A673 (cell line): Measurements from ENCODE around the gene C13orf46. TPM values are rescaled to one million over a fixed set of nuclear protein-coding genes. Genes with fewer than 3 reads are reported as not detected.

Experiments
- BruUV-seq: library from RNA; stranded (reverse); fragments of 400-500 nt; replicated peaks from 2 replicates; lab custom pipeline; 2021; lab: Mats Ljungman, UMichigan
- CTCF ChIA-PET: fragments of 300-600 bp; sonication (Branson Sonifier 250); formaldehyde crosslinking; loops from one replicate; lab custom pipeline; 2022; ENCODE audit warnings: antibody characterized with exemption; lab: Charles Lee
- POLR2A ChIA-PET: fragments of 300-600 bp; sonication (Branson Sonifier 250); formaldehyde crosslinking; loops from one replicate; lab custom pipeline; 2022; ENCODE audit warnings: antibody characterized with exemption; ENCODE audit not compliant: low non-redundant PET; lab: Charles Lee
- DNase-seq: peaks from one replicate; pipeline ENCODE4 v3.0.0-alpha.2; 2015; ENCODE audit warnings: low spot score
- H3K27ac ChIP-seq: fragments of 200-600 bp; sonication (generic); 2 replicates; pipeline ENCODE4 v1.5.1; 2016; ENCODE audit warnings: mixed run types, low read depth, mild to moderate bottlenecking, mixed read lengths, antibody characterized with exemption, low read length; ENCODE audit not compliant: poor library complexity, severe bottlenecking
- H3K27me3 ChIP-seq: fragments of 200-600 bp; sonication (generic); replicated peaks from 2 replicates; pipeline ENCODE4 v1.6.1; 2017; ENCODE audit warnings: mixed run types, low read depth, mild to moderate bottlenecking, mixed read lengths, antibody characterized with exemption, low read length; ENCODE audit not compliant: insufficient read depth, poor library complexity
- H3K36me3 ChIP-seq: fragments of 200-600 bp; sonication (generic); 2 replicates; pipeline ENCODE4 v1.6.1; 2016; ENCODE audit warnings: mixed run types, mild to moderate bottlenecking, mixed read lengths, antibody characterized with exemption, low read length; ENCODE audit not compliant: insufficient read depth, poor library complexity, severe bottlenecking
- H3K4me1 ChIP-seq: fragments of 200-600 bp; sonication (generic); 2 replicates; pipeline ENCODE4 v1.6.1; 2017; ENCODE audit warnings: mixed run types, mild to moderate bottlenecking, mixed read lengths, antibody characterized with exemption, low read length; ENCODE audit not compliant: insufficient read depth, poor library complexity, severe bottlenecking
- H3K4me3 ChIP-seq: fragments of 200-600 bp; sonication (generic); 2 replicates; pipeline ENCODE4 v1.5.1; 2016; ENCODE audit warnings: low read depth, mixed run types, mild to moderate bottlenecking, mixed read lengths, low read length; ENCODE audit not compliant: poor library complexity, severe bottlenecking
- H3K9me3 ChIP-seq: fragments of 200-600 bp; sonication (generic); 2 replicates; pipeline ENCODE4 v1.6.1; 2016; ENCODE audit warnings: mixed run types, low read depth, mild to moderate bottlenecking, mixed read lengths, antibody characterized with exemption, low read length; ENCODE audit not compliant: poor library complexity, severe bottlenecking
- EZH2 ChIP-seq: fragments of 200-600 bp; sonication (generic); IDR thresholded peaks from 2 replicates; pipeline ENCODE4 v1.6.1; 2017; ENCODE audit warnings: borderline replicate concordance, low read depth, mild to moderate bottlenecking, mixed read lengths, antibody characterized with exemption, low read length; ENCODE audit not compliant: poor library complexity, severe bottlenecking
- intact Hi-C: fragments of 100-400 bp; cut with micrococcal nuclease; formaldehyde crosslinking; loops from one replicate; pipeline ENCODE4 v1.10.0; 2022; ENCODE audit not compliant: unreplicated experiment
- total RNA-seq: library from RNA; stranded (reverse); gene quantifications from 2 replicates; pipeline ENCODE4 v1.2.3, GENCODE V29; 2021
- TF ChIP-seq, protein P1 (sequence below): fragments of 300-800, 200-600 bp; sonication (generic); conservative IDR thresholded peaks from 2 replicates; pipeline ENCODE4 v1.5.1; 2017; ENCODE audit warnings: low read depth, mild to moderate bottlenecking, antibody characterized with exemption, low read length, moderate library complexity, mixed read lengths

The C13orf46 gene
- total RNA-seq, 1 experiment from 2014 or later: 3.6 TPM

DNA sequence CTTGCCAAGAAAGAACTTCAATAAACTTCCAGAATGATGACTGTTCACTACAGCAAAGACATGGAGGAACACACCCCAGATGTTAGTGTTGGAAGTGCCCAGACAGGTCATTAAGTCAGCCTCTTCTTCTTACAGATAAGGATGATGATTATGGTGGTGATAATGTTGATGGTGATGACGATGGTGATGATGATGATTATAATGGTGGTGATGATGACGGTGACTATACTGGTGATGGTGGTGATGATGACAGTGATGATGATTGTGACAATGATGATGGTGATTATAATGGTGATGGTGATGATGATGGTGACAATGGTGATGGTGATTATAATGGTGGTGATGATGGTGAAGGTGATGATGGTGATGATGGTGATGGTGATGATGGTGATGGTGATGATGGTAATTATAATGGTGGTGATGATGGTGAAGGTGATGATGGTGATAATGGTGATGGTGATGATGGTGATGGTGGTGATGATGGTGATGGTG lies 8.4 kb downstream of the C13orf46 start:
- Histone ChIP-seq H3K27me3 (no peaks in the 10 kb centered on the region), H3K27ac (no peak overlapping the region), H3K36me3 (no peaks in the 10 kb centered on the region), H3K4me1 (no peaks in the 10 kb centered on the region), H3K4me3 (no peak overlapping the region), H3K9me3 (peaks cover 4% of the 10 kb centered on the region)
- intact Hi-C loops: no loop called here
- no peak for DNase-seq
- no peak for TF ChIP-seq EZH2
- TF ChIP-seq, protein P1, sequence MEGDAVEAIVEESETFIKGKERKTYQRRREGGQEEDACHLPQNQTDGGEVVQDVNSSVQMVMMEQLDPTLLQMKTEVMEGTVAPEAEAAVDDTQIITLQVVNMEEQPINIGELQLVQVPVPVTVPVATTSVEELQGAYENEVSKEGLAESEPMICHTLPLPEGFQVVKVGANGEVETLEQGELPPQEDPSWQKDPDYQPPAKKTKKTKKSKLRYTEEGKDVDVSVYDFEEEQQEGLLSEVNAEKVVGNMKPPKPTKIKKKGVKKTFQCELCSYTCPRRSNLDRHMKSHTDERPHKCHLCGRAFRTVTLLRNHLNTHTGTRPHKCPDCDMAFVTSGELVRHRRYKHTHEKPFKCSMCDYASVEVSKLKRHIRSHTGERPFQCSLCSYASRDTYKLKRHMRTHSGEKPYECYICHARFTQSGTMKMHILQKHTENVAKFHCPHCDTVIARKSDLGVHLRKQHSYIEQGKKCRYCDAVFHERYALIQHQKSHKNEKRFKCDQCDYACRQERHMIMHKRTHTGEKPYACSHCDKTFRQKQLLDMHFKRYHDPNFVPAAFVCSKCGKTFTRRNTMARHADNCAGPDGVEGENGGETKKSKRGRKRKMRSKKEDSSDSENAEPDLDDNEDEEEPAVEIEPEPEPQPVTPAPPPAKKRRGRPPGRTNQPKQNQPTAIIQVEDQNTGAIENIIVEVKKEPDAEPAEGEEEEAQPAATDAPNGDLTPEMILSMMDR: no peak
- ChIA-PET POLR2A (no interaction called here), CTCF (no interaction called here)
- no TSS peak for BruUV-seq

DNA sequence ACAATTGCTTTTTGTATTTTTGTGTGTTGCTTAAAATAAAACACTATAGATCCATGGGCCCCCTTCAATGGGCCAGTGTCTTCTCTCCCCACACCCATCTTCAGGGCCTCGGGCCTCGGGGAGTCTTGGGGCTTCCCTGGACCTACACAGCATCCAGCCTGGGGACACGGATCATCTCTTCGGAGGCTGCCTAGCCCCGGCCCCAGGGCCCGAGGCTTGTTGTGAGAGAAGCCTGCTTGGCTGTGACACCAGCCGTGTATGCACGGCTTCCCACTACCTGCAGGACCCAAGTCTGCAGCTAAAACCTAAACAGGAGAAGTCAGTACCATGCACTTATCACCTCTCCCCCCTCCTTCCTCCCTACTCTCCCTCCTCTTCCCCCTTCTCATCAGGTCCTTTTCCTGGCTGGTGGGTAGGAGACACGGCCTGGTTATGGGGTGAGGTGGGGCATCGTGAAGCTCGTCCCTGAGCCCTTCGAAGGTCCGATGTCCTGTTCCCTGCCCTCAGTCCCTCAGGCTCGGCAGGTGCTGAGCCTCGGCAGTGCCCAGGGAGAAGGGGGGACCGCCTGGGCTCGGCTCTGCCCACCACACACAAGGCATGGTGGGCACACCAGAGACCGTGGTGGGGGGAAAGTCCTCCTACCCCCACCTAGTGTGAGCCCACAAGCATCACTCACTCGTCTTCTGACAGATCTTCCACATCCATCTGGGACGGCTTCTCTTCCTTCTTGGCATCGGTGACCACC lies 9.5 kb downstream of the C13orf46 start:
- H3K9me3 ChIP-seq: peaks cover 10% of the 10 kb centered on the region

DNA sequence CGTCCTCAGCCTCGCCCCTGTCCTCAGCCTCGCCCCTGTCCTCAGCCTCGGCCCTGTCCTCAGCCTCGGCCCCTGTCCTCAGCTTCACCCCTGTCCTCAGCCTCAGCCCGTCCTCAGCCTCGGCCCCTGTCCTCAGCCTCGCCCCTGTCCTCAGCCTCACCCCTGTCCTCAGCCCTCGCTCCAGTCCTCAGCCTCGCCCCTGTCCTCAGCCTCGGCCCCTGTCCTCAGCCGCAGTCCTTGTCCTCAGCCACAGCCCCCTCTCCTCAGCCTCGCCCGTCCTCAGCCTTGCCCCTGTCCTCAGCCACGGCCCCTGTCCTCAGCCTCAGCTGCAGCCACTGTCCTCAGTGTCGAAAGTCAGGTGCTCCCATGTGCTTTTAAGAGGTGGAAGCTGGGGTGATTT lies 10.5 kb downstream of the C13orf46 start:
- no peaks in the 10 kb centered on the region for H3K27me3 ChIP-seq
- BruUV-seq: no TSS peak
- H3K9me3 ChIP-seq: peaks cover 15% of the 10 kb centered on the region
- no peaks in the 10 kb centered on the region for H3K4me1 ChIP-seq
- H3K4me3 ChIP-seq: no peak overlapping the region
- DNase-seq: no peak
- no peaks in the 10 kb centered on the region for H3K36me3 ChIP-seq
- POLR2A ChIA-PET: no interaction called here
- CTCF ChIA-PET: no interaction called here
- no peak for TF ChIP-seq EZH2
- TF ChIP-seq, protein P1: no peak
- no peak overlapping the region for H3K27ac ChIP-seq
- intact Hi-C loops: no loop called here

More for the DNA sequence above, 9.5 kb downstream of the C13orf46 start:
- Histone ChIP-seq H3K27ac (no peak overlapping the region), H3K27me3 (no peaks in the 10 kb centered on the region), H3K36me3 (no peaks in the 10 kb centered on the region), H3K4me3 (no peak overlapping the region), H3K4me1 (no peaks in the 10 kb centered on the region)
- CTCF ChIA-PET: no interaction called here
- POLR2A ChIA-PET: no interaction called here
- no peak for DNase-seq
- TF ChIP-seq EZH2: no peak
- TF ChIP-seq, protein P1: no peak
- BruUV-seq: no TSS peak
- intact Hi-C loops: no loop called here
